ENCODE data around the gene GRIK3. TPM values are rescaled to one million over a fixed set of nuclear protein-coding genes. Genes with fewer than 3 reads are reported as not detected.
"Not testable (repeated sequence)": the region's sequence is repeated elsewhere in the genome, so short reads cannot be mapped to it uniquely, and the experiment has no call there.

Gene GRIK3
- polyA plus RNA-seq, 1 donor (not counting 4 experiments of a cell fraction or from before 2014, with no cell fraction given), result not detected

DNA sequence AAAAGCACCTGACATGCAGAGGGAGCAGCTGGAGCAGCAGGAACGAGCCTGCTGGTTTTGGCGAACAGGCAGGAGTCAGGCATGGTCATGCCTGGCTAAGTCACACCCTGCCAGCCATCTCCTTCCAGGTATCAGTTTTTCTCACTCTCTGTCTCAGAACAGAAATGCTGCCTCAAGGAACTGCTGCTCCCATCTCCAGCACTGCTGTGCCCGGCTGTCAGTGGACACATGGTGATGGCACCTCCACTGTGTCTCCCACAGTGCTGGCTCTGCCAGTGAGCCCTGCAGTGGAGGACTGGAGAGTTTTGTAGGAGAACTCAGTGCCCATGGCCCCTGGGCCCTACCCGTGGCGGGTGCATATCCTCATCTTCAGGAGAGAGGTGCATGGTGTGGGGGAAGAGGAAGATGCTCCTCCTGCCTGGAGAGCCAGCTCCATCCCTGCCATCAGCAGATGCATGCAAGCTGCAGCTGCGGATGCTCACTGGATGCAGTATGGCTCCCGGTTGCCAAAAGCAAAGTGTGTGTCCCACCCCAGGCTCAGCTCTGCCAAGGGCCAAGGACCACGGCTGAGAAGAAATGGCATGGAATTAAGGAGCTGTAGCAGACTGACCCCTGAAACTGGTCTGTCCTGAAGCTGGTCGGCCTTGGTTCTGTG lies 114.7 kb downstream of the GRIK3 start:
- DNase-seq (ENCODE audit: low read depth, low spot score), result no peak
- no peak overlapping the region for H3K4me2 ChIP-seq (ENCODE audit: control insufficient read depth, extremely low read depth, insufficient read depth, low read depth, low read length)
- no peaks in the 10 kb centered on the region for H3K36me3 ChIP-seq (ENCODE audit: control insufficient read depth in 2 of 2, extremely low read depth in 1 of 2, insufficient read depth in 2 of 2, low read length in 2 of 2)
- H3K27ac ChIP-seq (ENCODE audit: control insufficient read depth, insufficient read depth, low read length), result no peak overlapping the region
- H3K9me3 ChIP-seq (ENCODE audit: control insufficient read depth, low read depth, low read length), result no peaks in the 10 kb centered on the region
- no peaks in the 10 kb centered on the region for H4K20me1 ChIP-seq (ENCODE audit: control insufficient read depth, extremely low read depth, insufficient read depth, low read length)
- dilution Hi-C loops (cut with MboI; ENCODE audit: extremely low pct_ligation_motif_present, low sequenced_read_pairs), result no loop called here
- no peaks in the 10 kb centered on the region for H3K79me2 ChIP-seq (ENCODE audit: control insufficient read depth, insufficient read depth, low read length)
- H3K4me1 ChIP-seq (ENCODE audit: control insufficient read depth, extremely low read depth, insufficient read depth, low read length), result no peaks in the 10 kb centered on the region
- FAIRE-seq, result no peak
- no peak overlapping the region for H2AFZ ChIP-seq (ENCODE audit: control insufficient read depth, low read length)
- TF ChIP-seq EZH2 (IDR thresholded peaks at IDR 0.05; ENCODE audit: low read length), result no peak
- TF ChIP-seq, protein P1, sequence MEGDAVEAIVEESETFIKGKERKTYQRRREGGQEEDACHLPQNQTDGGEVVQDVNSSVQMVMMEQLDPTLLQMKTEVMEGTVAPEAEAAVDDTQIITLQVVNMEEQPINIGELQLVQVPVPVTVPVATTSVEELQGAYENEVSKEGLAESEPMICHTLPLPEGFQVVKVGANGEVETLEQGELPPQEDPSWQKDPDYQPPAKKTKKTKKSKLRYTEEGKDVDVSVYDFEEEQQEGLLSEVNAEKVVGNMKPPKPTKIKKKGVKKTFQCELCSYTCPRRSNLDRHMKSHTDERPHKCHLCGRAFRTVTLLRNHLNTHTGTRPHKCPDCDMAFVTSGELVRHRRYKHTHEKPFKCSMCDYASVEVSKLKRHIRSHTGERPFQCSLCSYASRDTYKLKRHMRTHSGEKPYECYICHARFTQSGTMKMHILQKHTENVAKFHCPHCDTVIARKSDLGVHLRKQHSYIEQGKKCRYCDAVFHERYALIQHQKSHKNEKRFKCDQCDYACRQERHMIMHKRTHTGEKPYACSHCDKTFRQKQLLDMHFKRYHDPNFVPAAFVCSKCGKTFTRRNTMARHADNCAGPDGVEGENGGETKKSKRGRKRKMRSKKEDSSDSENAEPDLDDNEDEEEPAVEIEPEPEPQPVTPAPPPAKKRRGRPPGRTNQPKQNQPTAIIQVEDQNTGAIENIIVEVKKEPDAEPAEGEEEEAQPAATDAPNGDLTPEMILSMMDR (optimal IDR thresholded peaks at IDR 0.05 in 1 of 3, IDR thresholded peaks at IDR 0.05 in 1 of 3, conservative IDR thresholded peaks at IDR 0.05 in 1 of 3; ENCODE audit: extremely low read depth in 1 of 3, insufficient read depth in 2 of 3, low read length in 3 of 3), result no peak
- H3K4me3 ChIP-seq (ENCODE audit: control insufficient read depth in 2 of 3, extremely low read depth in 1 of 3, insufficient read depth in 2 of 3, low read depth in 1 of 3, low read length in 3 of 3), result no peak overlapping the region
- H3K9me1 ChIP-seq (ENCODE audit: control insufficient read depth, extremely low read depth, insufficient read depth, low read length), result no peaks in the 10 kb centered on the region
- H3K27me3 ChIP-seq (ENCODE audit: control insufficient read depth, extremely low read depth, insufficient read depth, low read length), result no peaks in the 10 kb centered on the region
- no peak overlapping the region for H3K9ac ChIP-seq (ENCODE audit: control insufficient read depth, extremely low read depth, insufficient read depth, low read length)

DNA sequence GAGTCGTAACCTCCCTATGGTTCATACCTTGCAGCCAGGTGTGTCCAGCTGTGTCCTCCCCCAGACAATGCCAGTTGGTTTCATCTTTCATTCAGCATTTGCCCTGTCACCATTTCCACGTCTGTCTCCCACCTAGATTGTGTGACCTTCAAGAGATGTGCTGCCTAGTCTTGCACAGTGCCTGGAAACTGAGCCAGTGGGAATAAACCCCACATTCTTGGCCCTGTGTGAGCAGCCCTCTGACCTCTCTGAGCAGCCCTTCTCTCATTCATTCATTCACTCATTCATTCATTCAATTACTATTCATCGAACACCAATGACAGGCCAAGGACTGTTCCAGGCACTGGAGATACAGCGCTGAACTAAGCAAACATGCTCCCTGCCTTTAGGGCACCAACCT lies 115.7 kb downstream of the GRIK3 start:
- DNase-seq (ENCODE audit: low read depth, low spot score) (no peak), FAIRE-seq (no peak)
- H3K9me1 ChIP-seq (ENCODE audit: control insufficient read depth, extremely low read depth, insufficient read depth, low read length), result no peaks in the 10 kb centered on the region
- TF ChIP-seq EZH2 (IDR thresholded peaks at IDR 0.05; ENCODE audit: low read length), result no peak
- TF ChIP-seq, protein P1 (optimal IDR thresholded peaks at IDR 0.05 in 1 of 3, IDR thresholded peaks at IDR 0.05 in 1 of 3, conservative IDR thresholded peaks at IDR 0.05 in 1 of 3; ENCODE audit: extremely low read depth in 1 of 3, insufficient read depth in 2 of 3, low read length in 3 of 3), result no peak
- no peaks in the 10 kb centered on the region for H3K4me1 ChIP-seq (ENCODE audit: control insufficient read depth, extremely low read depth, insufficient read depth, low read length)
- H2AFZ ChIP-seq (ENCODE audit: control insufficient read depth, low read length), result no peak overlapping the region
- no peaks in the 10 kb centered on the region for H4K20me1 ChIP-seq (ENCODE audit: control insufficient read depth, extremely low read depth, insufficient read depth, low read length)
- H3K9ac ChIP-seq (ENCODE audit: control insufficient read depth, extremely low read depth, insufficient read depth, low read length), result no peak overlapping the region
- dilution Hi-C loops (cut with MboI; ENCODE audit: extremely low pct_ligation_motif_present, low sequenced_read_pairs), result no loop called here
- no peak overlapping the region for H3K4me2 ChIP-seq (ENCODE audit: control insufficient read depth, extremely low read depth, insufficient read depth, low read depth, low read length)
- no peak overlapping the region for H3K4me3 ChIP-seq (ENCODE audit: control insufficient read depth in 2 of 3, extremely low read depth in 1 of 3, insufficient read depth in 2 of 3, low read depth in 1 of 3, low read length in 3 of 3)
- H3K27ac ChIP-seq (ENCODE audit: control insufficient read depth, insufficient read depth, low read length), result no peak overlapping the region
- H3K9me3 ChIP-seq (ENCODE audit: control insufficient read depth, low read depth, low read length), result no peaks in the 10 kb centered on the region
- H3K27me3 ChIP-seq (ENCODE audit: control insufficient read depth, extremely low read depth, insufficient read depth, low read length), result no peaks in the 10 kb centered on the region
- H3K36me3 ChIP-seq (ENCODE audit: control insufficient read depth in 2 of 2, extremely low read depth in 1 of 2, insufficient read depth in 2 of 2, low read length in 2 of 2), result no peaks in the 10 kb centered on the region
- H3K79me2 ChIP-seq (ENCODE audit: control insufficient read depth, insufficient read depth, low read length), result no peaks in the 10 kb centered on the region

DNA sequence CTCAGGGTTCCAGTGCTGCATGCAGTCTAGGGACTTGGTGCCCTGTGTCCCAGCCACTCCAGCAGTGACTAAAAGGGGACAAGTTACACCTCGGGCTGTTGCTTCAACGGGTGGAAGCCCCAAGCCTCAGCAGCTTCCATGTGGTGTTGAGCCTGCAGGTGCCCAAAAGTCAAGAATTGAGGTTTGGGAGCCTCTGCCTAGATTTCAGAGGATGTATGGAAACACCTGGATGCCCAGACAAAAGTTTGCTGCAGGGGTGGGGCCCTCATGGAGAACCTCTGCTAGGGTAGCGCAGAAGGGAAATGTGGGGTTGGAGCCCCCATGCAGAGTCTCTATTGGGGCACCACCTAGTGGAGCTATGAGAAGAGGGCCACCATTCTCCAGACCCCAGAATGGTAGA lies 117.8 kb downstream of the GRIK3 start:
- DNase-seq (ENCODE audit: low read depth, low spot score); H4K20me1 ChIP-seq (ENCODE audit: control insufficient read depth, extremely low read depth, insufficient read depth, low read length); H3K79me2 ChIP-seq (ENCODE audit: control insufficient read depth, insufficient read depth, low read length); dilution Hi-C loops (cut with MboI; ENCODE audit: extremely low pct_ligation_motif_present, low sequenced_read_pairs); H2AFZ ChIP-seq (ENCODE audit: control insufficient read depth, low read length); H3K9me3 ChIP-seq (ENCODE audit: control insufficient read depth, low read depth, low read length); H3K4me2 ChIP-seq (ENCODE audit: control insufficient read depth, extremely low read depth, insufficient read depth, low read depth, low read length); FAIRE-seq; H3K4me3 ChIP-seq (ENCODE audit: control insufficient read depth in 2 of 3, extremely low read depth in 1 of 3, insufficient read depth in 2 of 3, low read depth in 1 of 3, low read length in 3 of 3); H3K36me3 ChIP-seq (ENCODE audit: control insufficient read depth in 2 of 2, extremely low read depth in 1 of 2, insufficient read depth in 2 of 2, low read length in 2 of 2); H3K4me1 ChIP-seq (ENCODE audit: control insufficient read depth, extremely low read depth, insufficient read depth, low read length); H3K9ac ChIP-seq (ENCODE audit: control insufficient read depth, extremely low read depth, insufficient read depth, low read length); H3K27me3 ChIP-seq (ENCODE audit: control insufficient read depth, extremely low read depth, insufficient read depth, low read length); H3K27ac ChIP-seq (ENCODE audit: control insufficient read depth, insufficient read depth, low read length); H3K9me1 ChIP-seq (ENCODE audit: control insufficient read depth, extremely low read depth, insufficient read depth, low read length): not testable (repeated sequence)
